Cerebellar cortex (tissue), 1 donor: ENCODE results near the gene TWIST1.

Experiments used
- DNase-seq: peaks from one replicate; pipeline ENCODE4 v3.0.0-alpha.2; 2015; ENCODE audit warnings: low spot score

TWIST1 gene

DNA sequence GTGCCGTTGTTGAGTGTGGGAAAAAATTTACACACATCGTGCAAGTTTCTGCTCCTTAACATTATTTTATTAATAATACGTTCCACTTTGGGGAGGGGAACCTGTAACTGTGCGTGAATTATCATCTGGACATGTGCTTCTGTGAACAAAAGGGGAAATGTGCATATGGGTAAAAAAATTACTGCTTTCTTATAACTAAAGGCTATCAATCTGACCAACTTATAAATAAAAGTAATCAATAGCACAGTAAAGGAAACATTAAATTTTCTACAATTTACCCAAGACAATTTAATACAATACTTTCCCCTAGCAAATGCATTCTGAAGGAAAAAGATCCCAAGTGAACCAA is 4.5 kb downstream of the TWIST1 start:
- no peak for DNase-seq

DNA sequence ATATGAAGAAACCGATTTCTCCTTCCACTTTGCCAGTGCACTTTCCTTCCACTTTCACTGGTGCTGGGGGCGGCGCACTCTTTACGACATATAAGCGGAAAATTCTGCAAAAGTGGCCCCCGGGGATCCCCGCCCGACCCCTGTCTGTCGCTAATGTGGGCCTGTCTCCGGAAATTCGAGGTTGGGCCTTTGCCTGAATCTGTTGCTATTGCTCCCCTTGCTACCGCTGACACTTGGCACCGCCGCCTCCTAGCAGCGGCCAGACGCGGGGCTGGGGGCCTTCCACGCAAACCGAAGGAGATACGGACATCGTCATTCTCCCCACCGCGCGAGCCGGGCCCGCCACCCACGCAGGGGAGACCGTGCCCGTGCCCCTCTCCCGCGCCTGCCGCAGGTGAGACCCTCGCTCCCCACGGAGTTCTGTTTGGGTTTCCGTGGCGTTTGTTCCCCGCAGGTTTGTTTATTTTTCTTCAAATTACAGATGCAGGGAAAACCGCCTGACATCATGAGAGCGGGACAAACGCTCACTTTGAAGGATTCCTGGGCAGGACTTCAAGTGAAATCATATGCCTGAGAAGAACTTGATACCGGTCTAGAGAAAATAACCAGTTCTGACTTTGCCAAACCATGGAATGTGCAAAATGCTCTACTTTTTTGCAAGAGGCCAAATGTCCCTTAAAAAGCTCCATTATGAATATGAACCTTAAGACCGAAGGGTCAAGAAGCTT is 5.0 kb downstream of the TWIST1 start:
- DNase-seq: no peak

DNA sequence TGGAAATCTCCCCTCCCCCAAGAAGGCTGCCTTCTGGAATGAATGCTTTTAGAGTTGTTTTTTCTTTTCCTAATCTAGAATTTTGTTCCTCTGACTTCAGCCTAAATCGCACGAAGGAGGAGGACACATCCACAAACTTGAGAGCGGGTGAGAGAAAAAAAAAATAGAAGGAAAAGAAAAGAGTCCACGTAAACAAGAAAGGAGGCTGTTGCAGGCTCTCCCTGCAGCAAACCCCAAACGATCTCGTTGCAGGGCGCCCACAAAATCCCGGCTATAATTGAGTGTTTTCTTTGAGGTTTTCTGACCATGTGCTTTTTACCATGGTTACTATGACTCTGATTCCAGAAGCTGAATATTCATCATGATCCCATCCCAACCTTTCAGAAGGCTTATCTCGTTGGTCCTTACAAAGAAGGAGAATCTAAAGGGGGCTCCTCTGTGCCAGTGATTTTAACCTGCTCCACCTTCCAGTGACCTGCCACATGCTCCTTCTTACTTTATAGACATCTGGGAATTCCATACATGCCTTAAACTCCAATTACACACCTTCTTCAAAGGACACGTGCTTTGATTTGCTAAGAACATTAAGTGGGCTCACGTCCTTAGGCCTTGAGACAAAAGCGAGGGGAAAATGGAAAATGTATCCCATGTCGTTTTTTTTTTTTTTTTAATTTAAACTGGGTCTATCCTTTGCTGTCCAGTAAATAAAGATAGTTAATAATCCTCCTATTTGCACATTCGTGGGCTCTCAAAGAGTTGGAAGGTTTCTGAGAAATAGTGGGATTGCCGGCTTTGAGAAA is 5.8 kb downstream of the TWIST1 start:
- DNase-seq: no peak

DNA sequence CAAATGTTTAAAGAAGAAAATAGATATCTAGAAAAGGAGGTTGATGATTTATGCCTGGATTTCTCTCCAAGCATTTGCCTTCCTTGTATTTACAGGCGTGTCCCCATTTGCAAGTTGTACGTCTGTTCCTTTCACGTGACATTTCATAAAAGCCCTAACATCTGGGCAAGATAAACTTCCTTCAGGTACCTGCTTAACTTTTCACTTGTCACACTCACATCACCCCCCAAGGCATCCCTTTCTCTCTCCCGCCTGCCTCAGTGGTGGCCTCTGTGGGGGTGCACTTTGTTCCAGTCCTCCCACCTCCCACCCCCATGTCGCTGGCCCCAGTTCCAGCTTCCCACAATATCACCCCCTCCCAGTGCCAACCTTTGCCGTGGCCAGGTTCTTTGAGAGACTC is 6.7 kb downstream of the TWIST1 start:
- no peak for DNase-seq

DNA sequence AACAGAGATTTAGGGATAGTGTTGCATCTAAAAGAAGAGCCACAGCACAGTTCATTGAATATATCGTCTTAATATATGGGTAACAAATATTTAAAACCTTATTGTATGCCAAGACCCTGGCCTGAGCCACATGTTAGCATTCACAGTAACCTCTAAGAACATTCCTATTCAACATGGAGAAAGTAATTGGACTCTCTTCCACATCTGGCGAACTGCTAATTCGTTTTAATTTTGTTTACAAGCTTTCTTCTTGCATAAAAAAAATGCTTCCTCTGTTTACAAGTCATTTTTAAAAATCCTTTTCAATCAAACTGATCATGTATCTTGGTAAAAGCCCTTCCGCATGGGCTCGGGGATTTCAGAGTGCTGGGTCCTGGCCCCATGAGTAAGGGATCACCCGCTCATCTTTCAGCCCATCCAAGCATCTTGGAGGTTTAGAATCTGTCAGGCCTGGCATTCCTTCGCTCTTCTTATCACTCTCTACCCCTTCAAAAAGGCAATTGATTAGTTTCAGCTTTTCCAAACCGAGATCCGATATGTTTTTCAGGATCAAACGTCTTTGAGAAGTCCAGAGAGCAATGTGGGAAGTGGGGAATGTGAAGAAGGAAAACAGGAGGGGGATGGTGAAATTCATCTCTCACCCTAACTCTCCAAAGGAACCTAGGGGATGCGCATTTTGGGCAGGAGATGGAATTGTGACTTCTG is 7.3 kb downstream of the TWIST1 start:
- DNase-seq: no peak

GRCh38 chr7:19109000-19109946 is 8.2 kb downstream of the TWIST1 start:
- DNase-seq: no peak

- DNase-seq: no peak
These were observed 9.9 kb downstream of the TWIST1 start for GRCh38 chr7:19107356-19108146.

DNA sequence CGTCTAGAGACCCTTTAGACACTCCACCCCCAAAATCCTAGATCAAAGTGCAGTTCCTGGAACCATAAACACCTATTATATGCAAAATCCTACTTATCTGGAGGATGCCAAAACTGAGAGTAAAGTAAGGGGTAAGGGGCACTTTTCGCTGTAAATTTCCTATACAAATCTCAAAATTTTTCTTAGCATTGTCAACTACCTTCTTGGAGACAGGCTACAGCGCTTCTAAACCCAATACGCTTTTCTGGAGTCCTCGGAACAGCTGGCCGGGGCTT is 10.4 kb downstream of the TWIST1 start:
- DNase-seq: no peak

- no peak for DNase-seq
These were observed 11.0 kb downstream of the TWIST1 start for GRCh38 chr7:19106241-19107080.

DNA sequence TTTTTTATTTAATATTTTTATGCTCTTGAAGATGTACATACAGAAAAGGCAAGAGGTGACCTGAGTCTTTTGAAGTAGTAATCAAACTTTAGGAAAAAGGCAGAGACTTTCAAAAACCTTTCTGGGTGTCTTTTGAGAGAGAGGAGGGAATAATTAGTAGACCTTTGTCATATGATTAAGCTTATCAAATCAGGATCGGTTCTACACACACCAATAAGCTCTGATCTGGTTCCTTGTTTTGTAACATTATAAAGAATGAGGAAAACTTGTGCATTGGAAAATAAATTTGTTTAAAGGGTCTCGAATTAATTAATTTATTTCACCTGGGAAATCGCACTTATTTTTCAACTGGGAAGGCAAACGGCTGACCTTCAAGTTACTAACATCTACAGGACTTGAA is 11.9 kb downstream of the TWIST1 start:
- DNase-seq: no peak

DNA sequence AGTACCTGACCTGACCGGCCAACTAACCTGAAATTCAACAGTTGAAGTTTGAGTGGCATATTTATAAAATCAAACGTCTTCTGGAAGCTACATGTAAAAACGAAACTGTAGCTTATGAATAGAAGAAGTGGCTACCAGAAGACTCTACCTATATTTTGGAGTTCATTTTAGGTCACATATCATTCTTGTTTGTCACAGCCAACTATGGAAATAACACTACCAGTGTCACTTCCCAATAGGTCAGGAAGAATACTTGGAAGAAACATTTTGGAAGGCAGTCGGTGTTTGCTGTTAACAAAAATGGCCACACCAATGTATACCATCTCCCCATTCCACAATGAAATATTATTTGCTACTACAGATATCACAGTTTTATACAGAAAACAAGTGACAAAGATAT is 12.6 kb downstream of the TWIST1 start:
- no peak for DNase-seq

DNA sequence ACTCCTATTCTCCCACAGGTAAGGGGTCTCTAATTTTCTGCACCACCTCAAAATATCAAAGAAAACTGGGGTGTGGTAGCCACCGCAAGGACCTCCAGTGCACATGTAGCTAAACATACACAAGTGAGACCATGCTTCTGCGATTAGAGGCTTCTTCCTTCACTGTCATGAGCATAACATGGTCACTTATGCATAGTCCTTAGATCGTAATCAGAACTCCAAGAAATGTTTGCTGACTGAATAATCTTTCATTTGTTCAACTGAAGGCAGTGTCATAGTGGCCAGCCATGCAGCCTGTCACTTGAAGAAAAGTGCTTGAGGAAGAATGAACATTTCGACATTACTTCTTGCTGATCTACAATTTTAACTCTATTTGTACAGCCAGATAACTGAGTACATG is 14.6 kb downstream of the TWIST1 start:
- no peak for DNase-seq

DNA sequence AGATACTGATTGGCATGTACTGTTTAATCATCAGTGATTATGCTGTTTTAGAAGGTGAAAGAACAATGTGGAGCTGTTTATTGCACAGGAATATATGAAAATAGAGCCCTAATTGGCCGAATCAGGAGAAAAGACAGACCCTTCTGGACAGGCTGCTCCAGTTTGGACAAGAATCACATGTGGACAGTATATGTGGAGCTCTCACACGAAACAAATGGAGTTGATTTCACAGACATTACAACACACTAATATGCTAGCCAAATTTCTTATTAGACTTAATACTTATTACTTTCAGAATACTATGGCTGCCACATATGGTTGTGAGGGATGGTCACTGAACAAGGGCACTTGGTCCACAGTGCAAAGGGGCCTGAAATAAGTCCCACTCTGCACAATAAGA is 15.5 kb downstream of the TWIST1 start:
- DNase-seq: no peak

DNA sequence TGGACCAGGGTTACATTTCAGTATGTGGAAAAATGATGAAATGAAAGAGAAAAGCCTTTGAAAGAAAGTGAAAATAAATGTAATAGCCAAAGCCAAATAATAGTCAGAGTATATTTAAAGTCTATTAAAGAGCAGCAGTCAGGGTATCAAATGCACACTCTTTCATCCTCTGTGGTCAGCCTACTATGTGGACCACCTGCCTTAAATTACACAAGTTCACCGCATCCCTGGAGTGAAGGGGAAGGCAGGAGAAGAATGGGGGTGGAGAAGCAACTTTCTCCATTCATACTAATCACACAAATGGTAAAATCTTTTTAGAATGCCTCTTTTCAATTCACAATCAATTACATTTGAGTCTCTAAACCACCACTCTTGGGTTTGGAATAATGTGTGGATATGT is 16.0 kb downstream of the TWIST1 start:
- DNase-seq: no peak

GRCh38 chr7:19099924-19100323 is 17.5 kb downstream of the TWIST1 start:
- DNase-seq: no peak

- no peak for DNase-seq
These were observed 18.2 kb downstream of the TWIST1 start for GRCh38 chr7:19099194-19099593.

DNA sequence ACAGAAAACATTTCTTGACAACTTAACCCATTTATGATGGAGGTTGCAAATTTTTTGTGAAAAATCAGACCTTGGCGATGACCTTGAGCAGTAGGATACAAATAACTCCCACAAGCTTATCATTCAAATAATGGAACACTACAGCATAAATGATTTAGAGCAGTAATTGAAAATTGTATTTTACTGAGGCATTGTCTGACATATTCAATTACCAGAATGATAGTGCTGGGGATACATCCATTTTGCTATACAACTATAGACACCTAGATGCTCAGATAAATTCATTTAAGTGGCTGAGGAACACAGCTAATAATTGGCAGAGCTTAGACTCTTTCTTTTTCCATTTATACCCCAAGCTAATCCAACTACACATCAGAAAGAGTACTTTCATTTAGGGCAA is 18.9 kb downstream of the TWIST1 start:
- no peak for DNase-seq

DNA sequence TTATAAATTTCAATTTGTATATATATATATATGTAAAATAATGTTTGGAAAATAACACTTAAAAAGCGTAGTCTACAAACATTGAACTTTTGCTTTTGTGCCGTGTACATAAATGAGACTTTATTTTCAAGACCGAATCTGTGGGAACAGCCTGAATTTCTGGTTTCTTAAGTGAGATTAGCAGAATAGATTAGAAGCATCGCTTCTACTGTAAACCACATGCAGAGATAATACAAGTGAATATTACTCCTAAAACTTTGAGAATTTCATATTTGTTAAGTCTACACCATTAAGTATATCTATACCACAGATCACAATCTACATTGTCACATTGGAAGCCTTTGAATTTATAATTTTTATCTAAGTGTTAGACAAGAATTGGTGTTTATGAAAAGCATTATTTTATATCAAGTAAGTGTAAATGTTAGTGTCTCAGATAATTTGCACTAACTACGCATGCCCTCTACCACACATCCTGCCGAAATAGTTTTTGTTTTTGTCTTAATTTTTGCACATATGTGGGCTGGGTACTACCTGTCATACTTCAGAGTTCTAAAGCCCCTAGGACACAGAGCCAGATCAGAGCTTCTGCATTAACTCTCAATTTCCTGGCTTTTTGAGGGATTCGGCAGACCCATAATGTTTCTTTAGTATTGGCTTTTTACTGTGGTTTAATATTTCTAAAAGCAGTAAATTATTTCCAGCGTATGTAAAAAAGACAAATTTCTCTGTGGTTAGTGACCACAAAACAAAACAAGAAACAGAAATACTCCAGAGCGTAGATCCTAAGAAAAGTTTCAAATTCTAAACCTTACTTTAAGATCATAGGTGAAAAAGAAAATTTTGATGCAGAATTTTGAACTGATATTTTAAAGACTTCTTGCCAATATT is 20.0 kb downstream of the TWIST1 start:
- DNase-seq: no peak

DNA sequence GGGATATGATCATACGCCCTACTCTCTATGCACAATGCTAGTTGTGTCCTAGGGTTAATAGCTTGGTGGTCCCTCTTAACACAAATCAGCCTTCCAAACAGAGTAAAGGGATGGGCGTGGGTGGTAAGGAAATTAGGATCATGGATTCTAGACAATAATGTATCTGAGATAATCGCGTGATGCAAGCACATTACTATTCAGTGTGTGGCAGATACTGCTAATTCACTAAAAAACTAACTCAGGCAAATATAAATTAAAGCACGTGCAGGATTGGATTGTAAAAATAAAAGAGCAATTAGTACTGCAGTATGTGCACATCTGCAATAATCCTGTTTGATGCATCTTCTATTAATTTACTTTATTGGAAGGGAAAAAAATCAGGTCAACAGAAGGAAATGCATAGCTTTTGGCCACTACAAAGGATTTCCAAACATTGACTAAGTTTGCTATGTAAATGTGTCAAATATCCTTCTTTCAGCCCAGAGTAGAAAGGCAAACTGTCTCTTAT is 22.0 kb downstream of the TWIST1 start:
- DNase-seq: no peak
